H9 (cell line): ENCODE measurements around the gene TNIP1. TPM values are rescaled to one million over a fixed set of nuclear protein-coding genes. Genes with fewer than 3 reads are reported as not detected.

Source experiments
- DNase-seq: peaks from one replicate; pipeline ENCODE4 v3.0.0-alpha.2; 2017
- H2AFZ ChIP-seq: one replicate; pipeline ENCODE4 v1.6.1; 2013; ENCODE audit warnings: mild to moderate bottlenecking, low read length, control low read depth, moderate library complexity
- H2AK5ac ChIP-seq: 2 replicates; pipeline ENCODE4 v1.6.1; 2013; ENCODE audit warnings: low read length, control low read depth, mixed read lengths; ENCODE audit not compliant: insufficient read length
- H2BK120ac ChIP-seq: one replicate; pipeline ENCODE4 v1.6.1; 2013; ENCODE audit warnings: low read depth, mild to moderate bottlenecking, low read length, control low read depth, inconsistent platforms; ENCODE audit not compliant: poor library complexity, severe bottlenecking
- H2BK12ac ChIP-seq: 2 replicates; pipeline ENCODE4 v1.6.1; 2013; ENCODE audit warnings: low read length, control low read depth, mixed read lengths, low read depth; ENCODE audit not compliant: insufficient read length
- H2BK15ac ChIP-seq: 2 replicates; pipeline ENCODE4 v1.6.1; 2013; ENCODE audit warnings: low read depth, low read length, control low read depth
- H2BK20ac ChIP-seq: one replicate; pipeline ENCODE4 v1.6.1; 2013; ENCODE audit warnings: low read depth, mild to moderate bottlenecking, low read length, control low read depth, inconsistent platforms; ENCODE audit not compliant: poor library complexity, severe bottlenecking
- H2BK5ac ChIP-seq: 2 replicates; pipeline ENCODE4 v1.6.1; 2013; ENCODE audit warnings: low read length, control low read depth, mixed read lengths; ENCODE audit not compliant: insufficient read length
- H3K14ac ChIP-seq: 2 replicates; pipeline ENCODE4 v1.6.1; 2013; ENCODE audit warnings: low read length, control low read depth; ENCODE audit not compliant: insufficient read depth
- H3K18ac ChIP-seq: 2 replicates; pipeline ENCODE4 v1.6.1; 2013; ENCODE audit warnings: low read depth, mild to moderate bottlenecking, mixed read lengths, low read length, control low read depth; ENCODE audit not compliant: insufficient read length
- H3K23ac ChIP-seq: 2 replicates; pipeline ENCODE4 v1.6.1; 2013; ENCODE audit warnings: low read length, control low read depth, mixed read lengths, low read depth; ENCODE audit not compliant: insufficient read length
- H3K23me2 ChIP-seq: 2 replicates; pipeline ENCODE4 v1.6.1; 2013; ENCODE audit warnings: low read depth, mild to moderate bottlenecking, mixed read lengths, low read length, control low read depth; ENCODE audit not compliant: insufficient read length, poor library complexity, severe bottlenecking
- H3K27ac ChIP-seq: 2 replicates; pipeline ENCODE4 v1.5.1; 2013; ENCODE audit warnings: low read length, control low read depth, mixed read lengths, low read depth; ENCODE audit not compliant: insufficient read length
- H3K27me3 ChIP-seq: 2 replicates; pipeline ENCODE4 v1.6.1; 2013; ENCODE audit warnings: low read length, control low read depth, inconsistent platforms; ENCODE audit not compliant: insufficient read depth
- H3K4ac ChIP-seq: 2 replicates; pipeline ENCODE4 v1.6.1; 2013; ENCODE audit warnings: low read depth, mild to moderate bottlenecking, control low read depth, inconsistent platforms, low read length, moderate library complexity
- H3K4me1 ChIP-seq: 2 replicates; pipeline ENCODE4 v1.6.1; 2013; ENCODE audit warnings: low read length, control low read depth, inconsistent platforms; ENCODE audit not compliant: insufficient read depth
- H3K4me2 ChIP-seq: 2 replicates; pipeline ENCODE4 v1.6.1; 2013; ENCODE audit warnings: low read length, control low read depth, mixed read lengths; ENCODE audit not compliant: insufficient read length, insufficient read depth
- H3K56ac ChIP-seq: 2 replicates; pipeline ENCODE4 v1.6.1; 2013; ENCODE audit warnings: low read depth, mild to moderate bottlenecking, mixed read lengths, low read length, control low read depth; ENCODE audit not compliant: insufficient read length
- H3K79me1 ChIP-seq: 2 replicates; pipeline ENCODE4 v1.6.1; 2013; ENCODE audit warnings: low read depth, mild to moderate bottlenecking, moderate library complexity, low read length, control low read depth, inconsistent platforms; ENCODE audit not compliant: insufficient read depth, poor library complexity, severe bottlenecking
- H3K79me2 ChIP-seq: 2 replicates; pipeline ENCODE4 v1.6.1; 2013; ENCODE audit warnings: low read length, control low read depth, inconsistent platforms; ENCODE audit not compliant: insufficient read depth
- H3K9ac ChIP-seq: 2 replicates; pipeline ENCODE4 v1.6.1; 2013; ENCODE audit warnings: low read length, control low read depth, mixed read lengths; ENCODE audit not compliant: insufficient read length; ENCODE audit errors: extremely low read depth
- H3K9me3 ChIP-seq: one replicate; pipeline ENCODE4 v1.6.1; 2013; ENCODE audit warnings: low read depth, low read length, inconsistent platforms; ENCODE audit not compliant: control insufficient read depth
- H3T11ph ChIP-seq: one replicate; pipeline ENCODE4 v1.6.1; 2013; ENCODE audit warnings: mild to moderate bottlenecking, low read length, control low read depth, inconsistent platforms
- H4K20me1 ChIP-seq: one replicate; pipeline ENCODE4 v1.6.1; 2013; ENCODE audit not compliant: control insufficient read depth, insufficient read length, insufficient read depth
- H4K5ac ChIP-seq: 2 replicates; pipeline ENCODE4 v1.6.1; 2013; ENCODE audit warnings: low read depth, mild to moderate bottlenecking, mixed read lengths, low read length, control low read depth; ENCODE audit not compliant: insufficient read length
- H4K8ac ChIP-seq: replicated peaks from 2 replicates; pipeline ENCODE4 v1.6.1; 2013; ENCODE audit warnings: low read length, control low read depth, mixed read lengths, low read depth; ENCODE audit not compliant: insufficient read length
- H4K91ac ChIP-seq: 2 replicates; pipeline ENCODE4 v1.6.1; 2013; ENCODE audit warnings: low read depth, mild to moderate bottlenecking, moderate library complexity, mixed read lengths, low read length, control low read depth; ENCODE audit not compliant: insufficient read length
- H3K27ac Mint-ChIP-seq, 3 experiments: 2 replicates in 2 of 3; 3 replicates in 1 of 3; pipeline ENCODE4 v1.8.0; 2020 to 2021; ENCODE audit warnings: mixed read lengths in 3 of 3, mild to moderate bottlenecking in 1 of 3, moderate library complexity in 1 of 3
- H3K27me3 Mint-ChIP-seq: 2 replicates; pipeline ENCODE4 v1.8.0; 2021; ENCODE audit warnings: low read depth, mild to moderate bottlenecking, moderate library complexity, mixed read lengths
- H3K36me3 Mint-ChIP-seq, 3 experiments: 2 replicates in 2 of 3; 3 replicates in 1 of 3; pipeline ENCODE4 v1.8.0; 2020 to 2021; ENCODE audit warnings: low read depth in 3 of 3, mixed read lengths in 3 of 3; ENCODE audit not compliant: insufficient read depth in 1 of 3
- H3K4me1 Mint-ChIP-seq, 2 experiments: 2 replicates each; pipeline ENCODE4 v1.8.0; 2020; ENCODE audit warnings: mixed read lengths in 2 of 2
- H3K4me3 Mint-ChIP-seq, 2 experiments: 2 replicates in 1 of 2; 3 replicates in 1 of 2; pipeline ENCODE4 v1.8.0; 2020 to 2021; ENCODE audit warnings: mild to moderate bottlenecking in 2 of 2, mixed read lengths in 2 of 2, moderate library complexity in 1 of 2
- H3K9me3 Mint-ChIP-seq, 2 experiments: 2 replicates in 1 of 2; 3 replicates in 1 of 2; pipeline ENCODE4 v1.8.0; 2020; ENCODE audit warnings: mild to moderate bottlenecking in 2 of 2, mixed read lengths in 2 of 2, moderate library complexity in 1 of 2
- CTCF ChIP-seq: fragments of 200-600 bp; sonication (generic); conservative IDR thresholded peaks from 3 replicates; pipeline ENCODE4 v1.8.0; 2021; ENCODE audit warnings: antibody characterized with exemption, mild to moderate bottlenecking
- WGBS: extraction: QIAGEN DNeasy Blood & Tissue Kit; methylation state at CpG from one replicate; pipeline ENCODE4 v1.1.7; 2013; ENCODE audit warnings: missing lambda C conversion rate, low lambda C conversion rate, mixed read lengths; ENCODE audit not compliant: insufficient read length; ENCODE audit errors: extremely low coverage; 5-methylcytosine and 5-hydroxymethylcytosine counted together
- total RNA-seq: library from RNA; stranded (reverse); gene quantifications from 2 replicates; pipeline ENCODE4 v1.2.1, GENCODE V29; 2021

Gene TNIP1
- total RNA-seq, 1 experiment from 2014 or later, result 40.8 TPM

GRCh38 chr5:151067632-151068432 lies 13.0 kb downstream of the TNIP1 start:
- Histone ChIP-seq H3T11ph (no peak overlapping the region), H2AFZ (no peak overlapping the region), H3K27ac (no peak overlapping the region), H4K91ac (no peak overlapping the region), H3K4me1 (no peaks in the 10 kb centered on the region), H3K27me3 (no peaks in the 10 kb centered on the region), H3K56ac (no peak overlapping the region), H2BK12ac (no peak overlapping the region), H4K20me1 (no peaks in the 10 kb centered on the region), H2AK5ac (no peak overlapping the region), H3K23me2 (no peaks in the 10 kb centered on the region), H3K79me2 (no peaks in the 10 kb centered on the region), H2BK15ac (no peak overlapping the region), H3K9ac (no peak overlapping the region), H3K4ac (no peak overlapping the region), H3K18ac (no peak overlapping the region), H3K79me1 (peaks cover 2% of the 10 kb centered on the region), H4K5ac (no peak overlapping the region), H2BK120ac (no peak overlapping the region), H3K9me3 (no peaks in the 10 kb centered on the region), H3K23ac (no peak overlapping the region), H4K8ac (no peak overlapping the region), H3K14ac (no peak overlapping the region), H2BK20ac (no peak overlapping the region), H3K4me2 (no peak overlapping the region), H2BK5ac (no peak overlapping the region)
- no peak for DNase-seq
- H3K4me1 Mint-ChIP-seq, result peaks cover 21 to 24% of the 10 kb centered on the region in 2 experiments
- no CpG with 5 or more reads among the region's 14 CpGs for WGBS
- no peaks in the 10 kb centered on the region for H3K27me3 Mint-ChIP-seq
- H3K4me3 Mint-ChIP-seq, result no peak overlapping the region; a peak in 1 of 5 replicates
- no peaks in the 10 kb centered on the region for H3K9me3 Mint-ChIP-seq
- TF ChIP-seq CTCF, result no peak
- H3K36me3 Mint-ChIP-seq, result peaks cover 2 to 13% (median 13%) of the 10 kb centered on the region in 3 experiments; a peak in 6 of 7 replicates
- peak overlapping the region in 2 of 3 experiments; percentile 37 to 77; a peak in 2 of 7 replicates for H3K27ac Mint-ChIP-seq
